Thoracic aorta (tissue), 2 donors: ENCODE results near the gene SUPT6H. TPM values are rescaled to one million over a fixed set of nuclear protein-coding genes. Genes with fewer than 3 reads are reported as not detected.

Experiments used
- ATAC-seq: fragments of 150-250 bp; one replicate; pipeline ENCODE4 v1.8.0; 2017; ENCODE audit warnings: low read depth; ENCODE audit not compliant: insufficient number of reproducible peaks, low FRiP score
- DNase-seq: peaks from one replicate; pipeline ENCODE4 v3.0.0-alpha.2; 2020; ENCODE audit warnings: low spot score
- H3K27ac ChIP-seq, 2 donors: fragments of 200-600 bp; sonication (generic); 1 replicate in 1 of 2; 2 replicates in 1 of 2; pipeline ENCODE4 v1.5.1; 2016; ENCODE audit warnings: mild to moderate bottlenecking in 2 of 2, moderate library complexity in 2 of 2
- H3K27me3 ChIP-seq: fragments of 200-600 bp; sonication (generic); replicated peaks from 2 replicates; pipeline ENCODE4 v1.6.0; 2016; ENCODE audit warnings: mild to moderate bottlenecking; ENCODE audit not compliant: insufficient read depth
- H3K36me3 ChIP-seq: fragments of 200-600 bp; sonication (generic); one replicate; pipeline ENCODE4 v1.5.1; 2016
- H3K4me1 ChIP-seq, 2 donors: fragments of 200-600 bp; sonication (generic); 1 replicate in 1 of 2; 2 replicates in 1 of 2; pipeline versions ENCODE4 v1.5.1 to v1.6.0; 2016; ENCODE audit warnings: low read depth in 2 of 2, mild to moderate bottlenecking in 1 of 2; ENCODE audit not compliant: control insufficient read depth in 1 of 2
- H3K4me3 ChIP-seq: fragments of 200-600 bp; sonication (generic); 2 replicates; pipeline ENCODE4 v1.5.1; 2016; ENCODE audit warnings: mild to moderate bottlenecking
- H3K9me3 ChIP-seq: fragments of 200-600 bp; sonication (generic); 2 replicates; pipeline ENCODE4 v1.5.1; 2016
- total RNA-seq, 2 donors: library from RNA; depleted of rRNA; stranded (reverse); fragments of >200 nt; gene quantifications; one replicate each; pipeline versions ENCODE4 v1.1.0 to v1.2.3, GENCODE V29; 2016
- TF ChIP-seq, protein P1 (sequence below): fragments of 200-600 bp; sonication (generic); IDR thresholded peaks from one replicate; pipeline ENCODE4 v1.5.1; 2019; ENCODE audit warnings: antibody characterized with exemption

The SUPT6H gene
- total RNA-seq, 2 donors from 2014 or later, result 45.6 to 133 TPM

DNA sequence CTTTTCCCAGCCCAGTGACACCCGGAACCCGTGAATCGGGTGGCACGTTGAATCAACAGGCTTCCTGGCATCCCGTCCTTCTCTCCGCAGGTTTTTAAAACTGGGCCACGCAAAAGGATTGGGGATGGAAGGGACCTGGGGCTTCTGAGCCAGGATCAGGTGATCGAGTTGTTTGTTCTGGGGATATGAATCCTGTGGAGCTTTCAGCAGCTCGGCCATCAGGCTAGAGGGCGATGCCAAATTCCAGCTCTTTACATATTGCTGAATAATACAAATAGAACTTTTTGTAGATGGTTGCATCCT, 473 bp downstream of the SUPT6H start:
- Histone ChIP-seq H3K27ac (peak overlapping the region; percentile 95 to 98), H3K36me3 (peaks cover 11% of the 10 kb centered on the region), H3K4me3 (peak overlapping the region; percentile 81), H3K9me3 (no peaks in the 10 kb centered on the region), H3K27me3 (no peaks in the 10 kb centered on the region), H3K4me1 (peaks cover 17 to 38% of the 10 kb centered on the region in 2 donors)
- TF ChIP-seq, protein P1, sequence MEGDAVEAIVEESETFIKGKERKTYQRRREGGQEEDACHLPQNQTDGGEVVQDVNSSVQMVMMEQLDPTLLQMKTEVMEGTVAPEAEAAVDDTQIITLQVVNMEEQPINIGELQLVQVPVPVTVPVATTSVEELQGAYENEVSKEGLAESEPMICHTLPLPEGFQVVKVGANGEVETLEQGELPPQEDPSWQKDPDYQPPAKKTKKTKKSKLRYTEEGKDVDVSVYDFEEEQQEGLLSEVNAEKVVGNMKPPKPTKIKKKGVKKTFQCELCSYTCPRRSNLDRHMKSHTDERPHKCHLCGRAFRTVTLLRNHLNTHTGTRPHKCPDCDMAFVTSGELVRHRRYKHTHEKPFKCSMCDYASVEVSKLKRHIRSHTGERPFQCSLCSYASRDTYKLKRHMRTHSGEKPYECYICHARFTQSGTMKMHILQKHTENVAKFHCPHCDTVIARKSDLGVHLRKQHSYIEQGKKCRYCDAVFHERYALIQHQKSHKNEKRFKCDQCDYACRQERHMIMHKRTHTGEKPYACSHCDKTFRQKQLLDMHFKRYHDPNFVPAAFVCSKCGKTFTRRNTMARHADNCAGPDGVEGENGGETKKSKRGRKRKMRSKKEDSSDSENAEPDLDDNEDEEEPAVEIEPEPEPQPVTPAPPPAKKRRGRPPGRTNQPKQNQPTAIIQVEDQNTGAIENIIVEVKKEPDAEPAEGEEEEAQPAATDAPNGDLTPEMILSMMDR, result no peak
- ATAC-seq (peak; percentile 17), DNase-seq (no peak)

DNA sequence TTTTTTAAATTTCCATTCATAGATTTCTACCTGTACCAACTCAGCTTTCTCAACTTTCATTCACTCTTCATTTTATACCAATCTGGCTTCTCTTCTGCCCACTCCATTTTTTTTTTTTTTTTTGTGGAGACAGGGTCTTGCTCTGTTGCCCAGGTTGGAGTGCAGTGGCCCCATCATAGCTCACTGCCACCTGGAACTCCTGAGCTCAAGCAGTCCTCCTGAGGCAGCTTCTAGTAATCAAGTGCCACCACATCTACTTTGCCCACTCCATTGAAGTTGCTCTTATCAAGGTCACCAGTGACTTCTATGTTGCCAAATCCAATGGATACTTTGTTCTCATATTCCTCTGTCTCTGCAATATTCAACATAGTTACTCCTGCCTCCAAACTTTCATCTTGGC, 1.7 kb downstream of the SUPT6H start:
- peaks cover 17 to 38% of the 10 kb centered on the region in 2 donors for H3K4me1 ChIP-seq
- TF ChIP-seq, protein P1, result no peak
- no peak for DNase-seq
- H3K27ac ChIP-seq, result no peak overlapping the region
- H3K4me3 ChIP-seq, result no peak overlapping the region
- no peaks in the 10 kb centered on the region for H3K9me3 ChIP-seq
- ATAC-seq, result no peak
- no peaks in the 10 kb centered on the region for H3K27me3 ChIP-seq
- H3K36me3 ChIP-seq, result peaks cover 11% of the 10 kb centered on the region

DNA sequence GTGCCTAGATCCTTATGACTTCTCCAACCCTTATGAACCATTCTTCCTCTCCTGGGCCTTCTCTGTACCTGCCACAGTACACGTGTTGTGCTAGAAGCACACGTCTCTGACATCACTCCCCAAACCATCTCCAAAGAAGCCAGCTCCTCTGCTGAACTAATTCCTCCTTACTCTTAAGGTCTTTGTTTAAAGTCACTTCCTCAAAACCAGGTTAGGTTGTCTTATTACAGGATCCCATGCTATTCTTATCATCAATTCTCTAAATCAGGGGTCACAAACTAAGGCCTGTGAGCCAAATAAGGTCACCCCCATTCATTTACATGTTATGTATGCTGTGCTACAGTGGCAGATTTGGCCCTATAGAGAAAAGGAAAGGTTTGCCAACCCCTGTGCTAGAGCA, 4.0 kb downstream of the SUPT6H start:
- H3K4me1 ChIP-seq, result peaks cover 9 to 28% of the 10 kb centered on the region in 2 donors
- peaks cover 11% of the 10 kb centered on the region for H3K36me3 ChIP-seq
- H3K4me3 ChIP-seq, result no peak overlapping the region
- TF ChIP-seq, protein P1, result no peak
- ATAC-seq, result no peak
- DNase-seq, result no peak
- H3K27ac ChIP-seq, result no peak overlapping the region
- H3K27me3 ChIP-seq, result no peaks in the 10 kb centered on the region
- no peaks in the 10 kb centered on the region for H3K9me3 ChIP-seq

DNA sequence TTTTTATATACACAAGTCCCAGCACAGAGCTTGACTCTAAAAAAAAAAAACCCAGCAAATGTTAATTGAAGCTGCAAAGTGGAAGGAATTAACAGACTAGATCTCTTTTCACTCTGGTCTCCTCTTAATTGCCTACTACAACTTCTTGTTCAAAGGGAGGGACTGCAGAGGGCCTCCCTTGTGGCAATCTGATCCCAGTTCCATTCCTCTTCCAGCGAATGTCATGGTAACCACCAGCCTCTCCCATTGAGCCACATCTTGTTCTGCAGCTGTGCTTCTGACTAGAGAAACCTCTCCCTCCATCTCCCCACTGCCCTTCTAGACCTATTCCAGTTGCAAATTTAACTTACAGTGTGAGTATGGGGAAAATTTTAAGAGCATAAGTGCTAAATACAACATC, 5.9 kb downstream of the SUPT6H start:
- Histone ChIP-seq H3K9me3 (no peaks in the 10 kb centered on the region), H3K4me1 (peaks cover 5 to 22% of the 10 kb centered on the region in 2 donors), H3K4me3 (no peak overlapping the region), H3K27ac (no peak overlapping the region), H3K27me3 (no peaks in the 10 kb centered on the region), H3K36me3 (peaks cover 27% of the 10 kb centered on the region)
- TF ChIP-seq, protein P1, result no peak
- ATAC-seq, result no peak
- DNase-seq, result no peak

DNA sequence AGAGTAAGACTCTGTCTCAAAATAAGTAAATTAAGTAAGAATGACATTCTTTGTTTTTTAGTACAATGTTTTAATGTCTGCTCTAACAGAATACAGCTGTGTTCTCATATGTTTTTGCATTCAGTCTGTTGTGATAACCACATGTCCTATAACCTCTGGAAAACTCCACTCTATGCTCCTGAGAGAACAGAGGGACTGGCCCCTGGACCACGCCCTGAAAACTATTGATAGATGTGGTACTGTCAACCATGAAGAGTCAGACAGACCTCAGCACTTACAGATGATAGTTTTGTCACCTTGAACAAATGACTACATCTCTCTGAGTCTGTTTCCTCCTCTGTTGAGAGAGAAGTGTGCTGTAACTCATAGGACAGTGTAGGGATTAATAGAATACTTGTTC, 7.9 kb downstream of the SUPT6H start:
- Histone ChIP-seq H3K36me3 (peaks cover 47% of the 10 kb centered on the region), H3K27ac (no peak overlapping the region), H3K4me1 (peaks cover 0 to 1% of the 10 kb centered on the region in 2 donors), H3K27me3 (no peaks in the 10 kb centered on the region), H3K4me3 (no peak overlapping the region), H3K9me3 (no peaks in the 10 kb centered on the region)
- ATAC-seq, result no peak
- no peak for DNase-seq
- TF ChIP-seq, protein P1, result no peak
